Measurements from ENCODE around the gene GRK3. TPM values are rescaled to one million over a fixed set of nuclear protein-coding genes. Genes with fewer than 3 reads are reported as not detected.

The GRK3 gene
- total RNA-seq, 4 donors from 2014 or later: 0.49 to 1.1 (median 0.81) TPM

DNA sequence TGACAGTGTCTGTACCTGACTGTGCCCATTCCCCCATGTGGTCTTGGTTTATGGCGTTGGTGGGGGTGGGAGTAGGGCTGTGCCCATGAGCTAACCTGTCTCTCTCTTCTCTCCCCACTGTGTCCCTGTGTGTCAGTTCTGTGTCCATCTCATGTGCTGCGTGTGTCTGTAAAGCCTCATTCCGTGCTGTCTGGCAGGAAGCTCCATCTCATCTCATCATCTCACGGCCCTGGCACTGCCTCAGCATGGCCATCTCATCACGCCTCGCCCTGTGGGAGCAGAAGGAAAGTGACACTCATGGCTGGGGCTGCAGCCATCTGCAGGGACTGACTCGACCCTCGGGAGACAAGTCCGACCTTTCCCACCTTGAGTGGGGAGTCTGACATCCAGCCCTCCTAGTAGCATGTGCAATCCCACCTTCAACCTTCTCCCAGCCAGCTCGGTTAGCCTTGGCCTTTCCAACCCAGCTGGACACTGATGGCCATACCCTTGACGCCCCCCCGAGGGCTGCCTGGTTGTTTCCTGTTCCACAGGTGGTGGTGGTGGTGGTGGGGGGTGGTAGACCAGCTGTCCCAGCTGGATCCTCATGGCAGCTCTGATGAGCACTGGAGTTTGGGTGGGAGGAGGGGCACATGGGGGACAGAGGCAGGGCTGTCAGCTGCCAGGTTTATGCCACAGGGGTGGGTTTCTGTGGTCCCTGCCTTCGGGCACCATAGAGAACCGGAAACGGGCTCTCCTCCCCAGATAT, 196.5 kb downstream of the GRK3 start:
- Histone ChIP-seq H3K9me3 (no peaks in the 10 kb centered on the region), H3K4me1 (peaks cover 59% of the 10 kb centered on the region in 2 donors), H3K4me3 (no peak overlapping the region), H3K27me3 (no peaks in the 10 kb centered on the region), H3K27ac (peak overlapping the region; percentile 94 to 98 (median 98)), H3K36me3 (peaks cover 0 to 42% of the 10 kb centered on the region in 2 donors)
- DNase-seq (peak in 1 of 2 donors; percentile 22), ATAC-seq (no peak)
- TF ChIP-seq CTCF (IDR thresholded peaks at IDR 0.05 in 4 of 5, conservative IDR thresholded peaks at IDR 0.05 in 1 of 5) (peak in 1 of 5 experiments; percentile 9), POLR2A (IDR thresholded peaks at IDR 0.05) (no peak)
- in situ Hi-C loops (cut with MboI; ENCODE audit: low sequenced_read_pairs in 4 of 4): no loop called here
- intact Hi-C loops (cut with DNase I; ENCODE audit: low total_unique reads): no loop called here

- intact Hi-C loops (cut with DNase I; ENCODE audit: low total_unique reads): no loop called here
- no peak for TF ChIP-seq POLR2A (IDR thresholded peaks at IDR 0.05)
- no peak for TF ChIP-seq CTCF (IDR thresholded peaks at IDR 0.05 in 4 of 5, conservative IDR thresholded peaks at IDR 0.05 in 1 of 5)
- Histone ChIP-seq H3K4me3 (no peak overlapping the region), H3K27ac (peak overlapping the region; percentile 94 to 98 (median 98)), H3K4me1 (peaks cover 47 to 51% of the 10 kb centered on the region in 2 donors), H3K36me3 (peaks cover 0 to 53% of the 10 kb centered on the region in 2 donors), H3K9me3 (no peaks in the 10 kb centered on the region), H3K27me3 (no peaks in the 10 kb centered on the region)
- no peak for ATAC-seq
- in situ Hi-C loops (cut with MboI; ENCODE audit: low sequenced_read_pairs in 4 of 4): no loop called here
- DNase-seq: no peak
Measured at GRCh38 chr22:25762147-25762546, 197.7 kb downstream of the GRK3 start.

GRCh38 chr22:25763239-25763777, 198.8 kb downstream of the GRK3 start:
- Histone ChIP-seq H3K4me1 (peaks cover 36 to 42% of the 10 kb centered on the region in 2 donors), H3K9me3 (no peaks in the 10 kb centered on the region), H3K27ac (peak overlapping the region; percentile 94 to 98 (median 98)), H3K36me3 (peaks cover 0 to 65% of the 10 kb centered on the region in 2 donors), H3K27me3 (no peaks in the 10 kb centered on the region), H3K4me3 (no peak overlapping the region)
- no peak for DNase-seq
- no peak for ATAC-seq
- TF ChIP-seq CTCF (IDR thresholded peaks at IDR 0.05 in 4 of 5, conservative IDR thresholded peaks at IDR 0.05 in 1 of 5) (no peak), POLR2A (IDR thresholded peaks at IDR 0.05) (no peak)
- intact Hi-C loops (cut with DNase I; ENCODE audit: low total_unique reads): no loop called here
- in situ Hi-C loops (cut with MboI; ENCODE audit: low sequenced_read_pairs in 4 of 4): no loop called here

DNA sequence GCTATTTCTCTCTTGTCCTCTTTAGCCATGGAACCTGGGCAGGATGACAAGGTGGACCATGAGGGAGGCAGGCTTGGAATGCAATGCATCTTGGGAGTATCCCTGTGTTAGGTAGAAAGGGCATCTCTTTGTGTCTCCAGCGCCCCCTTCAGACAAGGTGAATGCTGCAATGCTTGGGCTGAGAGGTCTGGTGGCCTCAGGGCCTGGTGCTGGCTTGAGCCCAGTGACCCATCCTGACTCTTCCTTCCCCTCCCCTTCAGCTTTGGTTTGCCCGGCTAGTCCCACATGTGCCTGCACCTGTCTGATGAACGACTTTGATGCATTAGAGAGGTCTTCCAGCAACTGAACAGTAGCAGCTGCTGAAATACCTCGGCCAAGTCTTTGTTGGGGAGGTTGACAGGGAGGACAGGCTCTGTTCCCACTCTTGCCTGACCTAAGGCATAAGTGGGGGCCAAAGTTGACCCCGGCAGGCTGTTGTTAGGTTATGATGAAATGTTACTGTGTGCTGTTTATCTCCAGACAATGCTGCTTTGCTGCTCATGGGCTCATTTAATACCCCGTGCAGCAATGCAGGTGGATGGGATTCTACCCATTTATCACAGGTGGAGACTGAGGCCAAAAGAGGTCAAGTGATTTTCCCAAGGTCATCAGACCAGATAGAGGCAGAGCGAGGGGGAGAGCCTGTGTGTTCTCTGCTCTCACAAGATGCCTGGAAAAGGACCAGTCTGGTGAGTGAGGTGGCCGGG, 200.0 kb downstream of the GRK3 start:
- H3K4me1 ChIP-seq: peaks cover 25 to 32% of the 10 kb centered on the region in 2 donors
- H3K36me3 ChIP-seq: peaks cover 0 to 76% of the 10 kb centered on the region in 2 donors
- no peaks in the 10 kb centered on the region for H3K9me3 ChIP-seq
- DNase-seq (peak in 1 of 2 donors; percentile 50), ATAC-seq (peak; percentile 5 to 15)
- H3K27ac ChIP-seq: peak overlapping the region; percentile 94 to 98 (median 98)
- no peaks in the 10 kb centered on the region for H3K27me3 ChIP-seq
- in situ Hi-C loops (cut with MboI; ENCODE audit: low sequenced_read_pairs in 4 of 4): no loop called here
- intact Hi-C loops (cut with DNase I; ENCODE audit: low total_unique reads): no loop called here
- TF ChIP-seq POLR2A (IDR thresholded peaks at IDR 0.05): no peak
- peak in 1 of 5 experiments; percentile 23 for TF ChIP-seq CTCF (IDR thresholded peaks at IDR 0.05 in 4 of 5, conservative IDR thresholded peaks at IDR 0.05 in 1 of 5)
- H3K4me3 ChIP-seq: no peak overlapping the region

Data from gastrocnemius medialis (tissue), 4 donors.